GM06990 (cell line): ENCODE measurements around the gene MAVS.

Source experiments
- DNase-seq: peaks from one replicate; pipeline ENCODE4 v3.0.0-alpha.2; 2011; ENCODE audit not compliant: insufficient read length; ENCODE audit errors: extremely low read depth
- H3K27me3 ChIP-seq: replicated peaks from 2 replicates; pipeline ENCODE4 v1.6.0; 2011; ENCODE audit warnings: low read length; ENCODE audit not compliant: control insufficient read depth, insufficient read depth
- H3K36me3 ChIP-seq: 2 replicates; pipeline ENCODE4 v1.5.1; 2011; ENCODE audit warnings: low read length; ENCODE audit not compliant: control insufficient read depth, insufficient read depth
- H3K4me3 ChIP-seq: replicated peaks from 2 replicates; pipeline ENCODE4 v1.5.1; 2011; ENCODE audit warnings: low read depth, mild to moderate bottlenecking, control low read depth, low read length
- TF ChIP-seq, protein P1 (sequence below): IDR thresholded peaks from 2 replicates; pipeline ENCODE4 v1.5.1; 2011; ENCODE audit warnings: low read length, control low read depth, mild to moderate bottlenecking, inconsistent platforms; ENCODE audit not compliant: insufficient read depth, poor library complexity, severe bottlenecking

Gene MAVS

DNA sequence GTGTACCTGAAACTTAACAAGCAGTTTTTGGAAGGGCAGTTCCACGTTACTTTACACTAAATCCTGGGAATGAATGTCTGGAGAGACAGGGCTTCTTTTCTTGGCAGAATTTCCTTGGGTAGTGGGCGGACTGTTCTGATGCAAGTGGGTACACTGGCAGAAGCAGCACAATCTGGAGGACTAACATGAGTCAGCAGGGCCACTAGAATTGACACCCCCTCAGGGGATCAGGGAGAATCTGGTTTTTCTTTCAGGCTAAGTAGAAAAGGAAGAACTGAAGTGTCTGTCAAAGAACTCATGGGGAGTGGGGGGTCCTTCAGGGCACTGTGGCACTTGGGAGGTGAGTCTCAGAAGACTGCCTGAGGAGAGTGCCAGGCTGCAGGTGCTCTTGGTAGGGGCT, 77.2 kb downstream of the MAVS start:
- TF ChIP-seq, protein P1, sequence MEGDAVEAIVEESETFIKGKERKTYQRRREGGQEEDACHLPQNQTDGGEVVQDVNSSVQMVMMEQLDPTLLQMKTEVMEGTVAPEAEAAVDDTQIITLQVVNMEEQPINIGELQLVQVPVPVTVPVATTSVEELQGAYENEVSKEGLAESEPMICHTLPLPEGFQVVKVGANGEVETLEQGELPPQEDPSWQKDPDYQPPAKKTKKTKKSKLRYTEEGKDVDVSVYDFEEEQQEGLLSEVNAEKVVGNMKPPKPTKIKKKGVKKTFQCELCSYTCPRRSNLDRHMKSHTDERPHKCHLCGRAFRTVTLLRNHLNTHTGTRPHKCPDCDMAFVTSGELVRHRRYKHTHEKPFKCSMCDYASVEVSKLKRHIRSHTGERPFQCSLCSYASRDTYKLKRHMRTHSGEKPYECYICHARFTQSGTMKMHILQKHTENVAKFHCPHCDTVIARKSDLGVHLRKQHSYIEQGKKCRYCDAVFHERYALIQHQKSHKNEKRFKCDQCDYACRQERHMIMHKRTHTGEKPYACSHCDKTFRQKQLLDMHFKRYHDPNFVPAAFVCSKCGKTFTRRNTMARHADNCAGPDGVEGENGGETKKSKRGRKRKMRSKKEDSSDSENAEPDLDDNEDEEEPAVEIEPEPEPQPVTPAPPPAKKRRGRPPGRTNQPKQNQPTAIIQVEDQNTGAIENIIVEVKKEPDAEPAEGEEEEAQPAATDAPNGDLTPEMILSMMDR: no peak
- DNase-seq: no peak
- Histone ChIP-seq H3K4me3 (no peak overlapping the region), H3K27me3 (no peaks in the 10 kb centered on the region), H3K36me3 (peaks cover 24% of the 10 kb centered on the region)

- DNase-seq: no peak
- peaks cover 23% of the 10 kb centered on the region for H3K36me3 ChIP-seq
- H3K27me3 ChIP-seq: no peaks in the 10 kb centered on the region
- H3K4me3 ChIP-seq: no peak overlapping the region
- TF ChIP-seq, protein P1: no peak
These were observed 77.9 kb downstream of the MAVS start for GRCh38 chr20:3924304-3925112.

DNA sequence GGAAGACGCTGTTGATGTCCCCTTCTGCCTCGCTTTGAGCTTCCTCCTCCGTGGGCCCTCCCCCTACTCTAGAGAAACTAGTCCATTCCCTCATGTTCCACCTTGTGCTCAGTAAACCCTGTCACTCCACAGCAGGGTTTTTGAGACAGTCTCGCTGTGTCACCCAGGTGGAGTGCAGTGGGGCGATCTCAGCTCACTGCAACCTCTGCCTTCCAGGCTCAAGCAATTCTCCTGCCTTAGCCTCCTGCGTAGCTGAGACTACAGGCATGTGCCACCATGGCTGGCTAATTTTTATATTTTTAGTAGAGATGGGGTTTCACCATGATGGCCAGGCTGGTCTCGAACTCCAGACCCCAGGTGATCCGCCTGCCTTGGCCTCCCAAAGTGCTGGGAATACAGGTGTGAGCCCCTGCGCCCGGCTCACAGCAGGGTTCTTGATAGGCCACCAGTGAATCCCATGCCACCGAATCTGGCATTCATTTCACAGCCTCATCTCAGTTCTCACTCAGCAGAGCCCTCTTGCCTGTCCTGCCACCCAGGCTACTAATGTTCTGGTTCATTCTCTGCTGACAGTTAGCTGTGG, 78.6 kb downstream of the MAVS start:
- TF ChIP-seq, protein P1: no peak
- DNase-seq: no peak
- Histone ChIP-seq H3K36me3 (peaks cover 23% of the 10 kb centered on the region), H3K4me3 (no peak overlapping the region), H3K27me3 (no peaks in the 10 kb centered on the region)
